ENCODE results near the gene ARID3C. TPM values are rescaled to one million over a fixed set of nuclear protein-coding genes. Genes with fewer than 3 reads are reported as not detected.

Gene ARID3C
- total RNA-seq, 5 donors from 2014 or later (not counting 1 experiment from before 2014, with no cell fraction given) = 0.38 TPM; not detected in 4

DNA sequence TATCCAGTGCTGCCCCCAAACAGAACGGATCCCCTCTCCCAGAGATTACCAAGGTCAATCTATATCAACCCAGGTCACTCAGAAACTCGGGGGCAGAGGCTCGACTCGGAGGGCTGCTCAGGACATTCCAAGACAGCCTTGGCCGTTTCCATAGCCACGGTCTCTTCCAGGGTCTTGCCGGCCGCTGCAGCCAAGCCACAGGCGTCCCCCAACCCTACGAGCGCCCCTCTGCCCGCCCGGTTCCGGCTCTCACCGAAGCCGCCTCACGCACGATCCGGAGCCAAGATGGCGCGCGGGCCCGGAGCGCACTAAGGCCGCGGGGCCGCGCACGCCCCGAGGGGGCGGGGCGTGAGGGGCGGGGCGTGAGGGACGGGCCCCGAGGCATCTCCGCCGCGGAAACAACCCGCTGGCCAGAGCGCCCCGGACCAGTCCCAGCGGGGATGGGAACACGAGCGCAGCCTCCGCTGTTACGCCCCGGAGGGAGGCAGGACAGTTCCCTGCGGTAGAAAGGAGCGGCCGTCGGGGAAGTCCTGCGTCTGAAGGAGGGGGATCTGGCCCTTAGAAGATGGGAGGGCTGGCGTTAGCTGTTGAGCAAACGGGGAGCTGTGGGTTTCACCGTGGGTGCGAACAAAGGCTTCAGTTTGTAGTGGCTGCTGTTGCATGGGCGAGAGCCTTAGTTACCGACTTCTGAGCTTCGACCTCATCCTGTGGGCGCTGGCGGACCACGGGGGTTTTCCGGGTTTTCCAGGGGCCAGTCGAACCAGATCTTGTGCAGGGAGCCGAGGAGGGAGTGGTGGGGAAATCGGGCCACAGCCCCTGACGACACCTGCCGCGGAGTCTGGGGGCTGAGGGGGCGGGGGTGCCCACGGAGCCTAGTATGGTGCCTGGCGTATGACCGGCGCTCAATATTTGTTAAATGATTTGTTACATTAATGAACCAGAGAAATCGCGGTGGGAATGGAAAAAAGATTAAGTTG is 16.8 kb downstream of the ARID3C start, which contains the start of gene RPP25L:
TSS of gene RPP25L (minus strand) at position 287 of the 977 bp plus-strand sequence. CDS start 801 bp downstream, outside the sequence.
- ChIA-PET CTCF (interaction anchor here (1.0 to 2.6 kb wide), 5 partner anchors 8 to 53 kb away, joined by 3 to 25 read pairs (median 7); partner anchors contain the start of gene DCTN3 (in 1 of the 2)), POLR2A (interaction anchor here in 1 of 2 donors (0.9 kb wide), 1 partner anchor 26 kb away, joined by 3 read pairs; the partner anchor contains the start of gene SIGMAR1)
- Histone ChIP-seq H3K4me1 (ENCODE audit: control insufficient read depth in 1 of 2, extremely low read depth in 1 of 2, insufficient read depth in 2 of 2, low read length in 2 of 2) (peaks cover 3 to 26% of the 10 kb centered on the region in 2 experiments), H3K27ac (ENCODE audit: low read length) (peak within 1 kb of the TSS; percentile 89), H3K27me3 (replicated peaks in 1 of 2; ENCODE audit: control insufficient read depth in 2 of 2, extremely low read depth in 1 of 2, insufficient read depth in 2 of 2, low read length in 1 of 2) (no peaks in the 10 kb centered on the region), H3K4me3 (ENCODE audit: control insufficient read depth in 1 of 2, extremely low read depth in 1 of 2, low read length in 1 of 2) (peak within 1 kb of the TSS; percentile 71 to 94), H3K9me3 (no peaks in the 10 kb centered on the region), H3K36me3 (ENCODE audit: control insufficient read depth in 2 of 2, extremely low read depth in 1 of 2, insufficient read depth in 1 of 2, low read length in 1 of 2) (peaks cover 5 to 30% of the 10 kb centered on the region in 2 donors)
- Mint-ChIP-seq H3K4me3 (peak within 1 kb of the TSS; percentile 79 to 89 (median 80)), H3K9me3 (no peaks in the 10 kb centered on the region), H3K36me3 (peaks cover 25% of the 10 kb centered on the region), H3K27ac (peak within 1 kb of the TSS; percentile 90 to 94), H3K4me1 (peaks cover 19 to 28% (median 25%) of the 10 kb centered on the region in 3 donors), H3K27me3 (no peaks in the 10 kb centered on the region)
- ATAC-seq (replicated peaks in 1 of 4) = peak; percentile 93 to 96 (median 93)
- under 1% methylated on average over 77 of the region's 77 CpGs for WGBS (ENCODE audit: insufficient coverage)
- peak; percentile 59 to 93 (median 79) for DNase-seq

DNA sequence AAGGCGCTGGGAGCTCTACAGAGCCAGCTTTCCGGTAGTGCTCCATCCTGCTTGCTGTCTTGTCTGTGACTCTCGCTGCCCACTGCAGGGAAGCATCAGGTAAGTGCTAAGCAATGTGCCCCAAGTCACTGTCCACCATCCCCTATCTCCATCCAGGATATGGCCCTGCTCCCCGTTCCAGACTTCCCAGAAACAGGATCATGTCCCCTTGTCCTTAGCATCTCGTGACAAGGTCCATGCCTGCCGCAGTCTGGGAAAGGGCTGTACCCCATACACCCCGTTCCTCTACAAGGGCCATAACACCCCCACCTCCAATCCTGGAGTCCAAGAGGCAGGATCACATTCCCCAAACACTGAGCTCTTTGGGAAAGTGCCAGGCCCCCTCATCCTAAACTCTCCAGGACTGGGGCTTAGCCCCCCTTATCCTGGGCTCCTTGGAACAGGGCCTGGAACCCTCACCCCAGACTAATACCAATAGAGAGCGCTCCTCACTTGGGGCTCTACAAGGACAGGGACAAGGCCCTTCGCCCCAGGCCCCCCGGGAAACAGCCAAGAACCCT is 17.5 kb downstream of the ARID3C start:
- ChIA-PET POLR2A (interaction anchor here in 1 of 2 donors (0.6 kb wide), 1 partner anchor 149 kb away, joined by 5 read pairs; no protein-coding TSS in a partner anchor), CTCF (interaction anchor here (0.8 to 1.3 kb wide), 2 partner anchors 23 to 29 kb away, joined by 3 to 4 read pairs; no protein-coding TSS in a partner anchor)
- H3K4me3 Mint-ChIP-seq = peak overlapping the region; percentile 79 to 89 (median 80)
- peaks cover 18% of the 10 kb centered on the region for H3K36me3 Mint-ChIP-seq
- no peaks in the 10 kb centered on the region for H3K27me3 Mint-ChIP-seq
- peaks cover 3 to 26% of the 10 kb centered on the region in 2 experiments for H3K4me1 ChIP-seq (ENCODE audit: control insufficient read depth in 1 of 2, extremely low read depth in 1 of 2, insufficient read depth in 2 of 2, low read length in 2 of 2)
- DNase-seq (peak in 2 of 35 experiments; percentile 14 to 24), ATAC-seq (replicated peaks in 1 of 4) (peak in 3 of 4 experiments; percentile 1 to 10 (median 6))
- H3K27me3 ChIP-seq (replicated peaks in 1 of 2; ENCODE audit: control insufficient read depth in 2 of 2, extremely low read depth in 1 of 2, insufficient read depth in 2 of 2, low read length in 1 of 2) = no peaks in the 10 kb centered on the region
- peaks cover 0 to 22% of the 10 kb centered on the region in 2 donors for H3K36me3 ChIP-seq (ENCODE audit: control insufficient read depth in 2 of 2, extremely low read depth in 1 of 2, insufficient read depth in 1 of 2, low read length in 1 of 2)
- no peaks in the 10 kb centered on the region for H3K9me3 ChIP-seq
- WGBS (ENCODE audit: insufficient coverage) = 61% methylated on average over 10 of the region's 10 CpGs
- peaks cover 19 to 28% (median 25%) of the 10 kb centered on the region in 3 donors for H3K4me1 Mint-ChIP-seq
- peak overlapping the region; percentile 71 to 94 for H3K4me3 ChIP-seq (ENCODE audit: control insufficient read depth in 1 of 2, extremely low read depth in 1 of 2, low read length in 1 of 2)
- peak overlapping the region; percentile 90 to 94 for H3K27ac Mint-ChIP-seq
- H3K9me3 Mint-ChIP-seq = no peaks in the 10 kb centered on the region
- H3K27ac ChIP-seq (ENCODE audit: low read length) = peak overlapping the region; percentile 89

DNA sequence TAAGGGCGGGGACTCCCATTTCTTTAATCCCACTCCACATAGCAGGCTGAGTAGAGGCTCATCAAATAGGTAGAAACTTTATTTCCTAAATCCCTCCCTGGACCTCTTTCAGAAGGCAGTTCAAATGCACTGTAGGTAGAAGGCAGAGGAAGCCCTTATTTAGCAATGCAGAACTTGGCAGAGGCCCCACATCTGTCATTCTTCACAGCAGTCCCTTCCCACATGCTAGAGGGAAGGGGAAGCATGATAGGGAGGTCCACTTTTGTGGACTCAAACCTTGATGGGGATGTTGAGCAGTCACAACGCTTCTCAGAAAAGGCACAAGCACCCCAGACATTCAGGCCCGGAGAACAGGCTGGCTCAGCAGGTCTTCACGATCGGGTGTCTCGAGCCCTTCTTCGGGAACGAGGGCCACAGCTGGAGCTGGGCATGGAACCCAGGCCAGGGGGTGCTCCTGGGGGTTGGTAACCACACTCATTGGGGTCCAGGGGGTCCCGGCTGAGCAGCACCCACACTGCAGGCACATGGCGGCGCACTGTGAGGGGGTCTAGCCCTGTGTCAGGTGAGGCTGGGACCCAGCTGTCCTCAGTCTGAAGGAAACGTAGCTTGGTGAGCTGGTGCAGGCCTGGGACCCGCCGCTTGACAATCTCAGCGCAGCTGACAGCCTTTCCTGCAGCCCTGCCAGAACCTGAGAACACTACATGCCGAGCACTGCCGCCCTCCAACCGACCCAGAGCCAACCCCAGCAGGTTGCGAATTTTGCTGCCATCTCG is 18.2 kb downstream of the ARID3C start:
- H3K4me3 ChIP-seq (ENCODE audit: control insufficient read depth in 1 of 2, extremely low read depth in 1 of 2, low read length in 1 of 2) = peak overlapping the region in 1 of 2 donors; percentile 71
- H3K9me3 Mint-ChIP-seq = no peaks in the 10 kb centered on the region

DNA sequence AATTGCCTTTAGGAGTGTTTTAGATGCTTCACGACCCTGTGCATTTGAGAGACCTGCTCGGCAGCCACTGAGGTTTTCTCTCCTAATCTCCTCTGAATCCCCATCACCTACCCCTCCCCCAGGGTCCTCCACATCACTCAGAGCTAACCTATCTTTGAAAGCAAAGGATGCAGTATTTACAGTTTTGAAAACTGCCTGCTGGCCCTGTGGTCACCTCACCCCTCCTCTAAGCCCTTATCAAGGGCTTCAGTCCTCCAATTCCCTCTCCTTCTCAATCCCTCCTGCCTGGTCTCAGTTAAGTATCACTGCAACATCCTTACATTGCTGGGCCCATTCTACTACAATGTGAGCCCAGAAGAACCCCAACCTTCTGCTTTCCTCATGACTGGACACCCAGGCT is 21.5 kb downstream of the ARID3C start:
- 68% methylated on average over 2 of the region's 2 CpGs for WGBS (ENCODE audit: insufficient coverage)
- no peak overlapping the region for H3K4me3 Mint-ChIP-seq
- DNase-seq = no peak
- no peaks in the 10 kb centered on the region for H3K36me3 ChIP-seq (ENCODE audit: control insufficient read depth in 2 of 2, extremely low read depth in 1 of 2, insufficient read depth in 1 of 2, low read length in 1 of 2)
- no peaks in the 10 kb centered on the region for H3K27me3 ChIP-seq (replicated peaks in 1 of 2; ENCODE audit: control insufficient read depth in 2 of 2, extremely low read depth in 1 of 2, insufficient read depth in 2 of 2, low read length in 1 of 2)
- POLR2A ChIA-PET = no interaction called here
- CTCF ChIA-PET = interaction anchor here in 1 of 2 donors (0.6 kb wide), 1 partner anchor 167 kb away, joined by 4 read pairs; no protein-coding TSS in a partner anchor
- H3K4me1 ChIP-seq (ENCODE audit: control insufficient read depth in 1 of 2, extremely low read depth in 1 of 2, insufficient read depth in 2 of 2, low read length in 2 of 2) = peaks cover 3 to 18% of the 10 kb centered on the region in 2 experiments
- H3K27me3 Mint-ChIP-seq = peaks cover 3 to 5% of the 10 kb centered on the region in 2 donors
- H3K4me1 Mint-ChIP-seq = peaks cover 10 to 18% (median 17%) of the 10 kb centered on the region in 3 donors
- H3K9me3 ChIP-seq = no peaks in the 10 kb centered on the region
- H3K4me3 ChIP-seq (ENCODE audit: control insufficient read depth in 1 of 2, extremely low read depth in 1 of 2, low read length in 1 of 2) = no peak overlapping the region
- ATAC-seq (replicated peaks in 1 of 4) = no peak
- H3K27ac Mint-ChIP-seq = no peak overlapping the region
- no peaks in the 10 kb centered on the region for H3K9me3 Mint-ChIP-seq
- H3K36me3 Mint-ChIP-seq = peaks cover 5% of the 10 kb centered on the region
- H3K27ac ChIP-seq (ENCODE audit: low read length) = no peak overlapping the region

More for the DNA sequence above, 18.2 kb downstream of the ARID3C start:
- Mint-ChIP-seq H3K27me3 (no peaks in the 10 kb centered on the region), H3K4me1 (peaks cover 19 to 28% (median 25%) of the 10 kb centered on the region in 3 donors), H3K27ac (peak overlapping the region in 1 of 2 donors; percentile 36), H3K36me3 (peaks cover 11% of the 10 kb centered on the region), H3K4me3 (peak overlapping the region; percentile 79 to 89 (median 80))
- ATAC-seq (replicated peaks in 1 of 4) (no peak), DNase-seq (no peak)
- Histone ChIP-seq H3K36me3 (ENCODE audit: control insufficient read depth in 2 of 2, extremely low read depth in 1 of 2, insufficient read depth in 1 of 2, low read length in 1 of 2) (peaks cover 0 to 15% of the 10 kb centered on the region in 2 donors), H3K4me1 (ENCODE audit: control insufficient read depth in 1 of 2, extremely low read depth in 1 of 2, insufficient read depth in 2 of 2, low read length in 2 of 2) (peaks cover 3 to 26% of the 10 kb centered on the region in 2 experiments), H3K9me3 (no peaks in the 10 kb centered on the region), H3K27ac (ENCODE audit: low read length) (no peak overlapping the region), H3K27me3 (replicated peaks in 1 of 2; ENCODE audit: control insufficient read depth in 2 of 2, extremely low read depth in 1 of 2, insufficient read depth in 2 of 2, low read length in 1 of 2) (no peaks in the 10 kb centered on the region)
- ChIA-PET CTCF (interaction anchor here (0.8 to 1.3 kb wide), 2 partner anchors 24 to 29 kb away, joined by 3 to 4 read pairs; no protein-coding TSS in a partner anchor), POLR2A (interaction anchor here in 1 of 2 donors (0.6 kb wide), 1 partner anchor 148 kb away, joined by 5 read pairs; no protein-coding TSS in a partner anchor)
- 97% methylated on average over 18 of the region's 20 CpGs for WGBS (ENCODE audit: insufficient coverage)

DNA sequence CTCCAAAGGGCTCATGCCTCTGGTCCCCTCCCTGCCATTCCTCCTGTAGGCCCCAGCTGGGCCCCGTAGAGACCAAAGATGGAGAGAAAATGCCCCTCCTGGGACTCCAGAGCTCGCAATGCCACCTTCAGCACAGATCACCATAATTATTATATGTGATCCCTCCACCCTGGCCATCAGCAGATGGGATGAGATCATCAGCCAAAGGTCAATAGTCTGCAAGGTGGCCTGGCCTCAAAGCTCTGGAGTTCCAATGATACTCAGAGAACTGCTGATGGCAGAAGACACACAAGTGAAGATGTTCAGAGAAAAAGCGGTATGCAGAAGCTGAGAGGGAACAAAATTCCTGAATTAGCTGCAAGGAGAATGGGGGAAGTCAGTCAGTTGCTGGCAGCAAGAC is 22.0 kb downstream of the ARID3C start:
- POLR2A ChIA-PET = no interaction called here
- Mint-ChIP-seq H3K9me3 (no peaks in the 10 kb centered on the region), H3K27ac (no peak overlapping the region), H3K27me3 (peaks cover 3 to 5% of the 10 kb centered on the region in 2 donors), H3K4me3 (no peak overlapping the region), H3K4me1 (peaks cover 7 to 17% (median 15%) of the 10 kb centered on the region in 3 donors), H3K36me3 (peaks cover 5% of the 10 kb centered on the region)
- Histone ChIP-seq H3K27ac (ENCODE audit: low read length) (no peak overlapping the region), H3K4me3 (ENCODE audit: control insufficient read depth in 1 of 2, extremely low read depth in 1 of 2, low read length in 1 of 2) (no peak overlapping the region), H3K9me3 (no peaks in the 10 kb centered on the region), H3K27me3 (replicated peaks in 1 of 2; ENCODE audit: control insufficient read depth in 2 of 2, extremely low read depth in 1 of 2, insufficient read depth in 2 of 2, low read length in 1 of 2) (no peaks in the 10 kb centered on the region), H3K4me1 (ENCODE audit: control insufficient read depth in 1 of 2, extremely low read depth in 1 of 2, insufficient read depth in 2 of 2, low read length in 2 of 2) (peaks cover 3 to 15% of the 10 kb centered on the region in 2 experiments), H3K36me3 (ENCODE audit: control insufficient read depth in 2 of 2, extremely low read depth in 1 of 2, insufficient read depth in 1 of 2, low read length in 1 of 2) (no peaks in the 10 kb centered on the region)
- CTCF ChIA-PET = interaction anchor here in 1 of 2 donors (0.6 kb wide), 1 partner anchor 166 kb away, joined by 4 read pairs; no protein-coding TSS in a partner anchor
- ATAC-seq (replicated peaks in 1 of 4) (no peak), DNase-seq (no peak)
- 94% methylated on average over 3 of the region's 3 CpGs for WGBS (ENCODE audit: insufficient coverage)

All from T-cell (primary cell).